NCI-H1092 (cell line): Measurements from ENCODE around the gene MMP24.
"Not testable (repeated sequence)": the region's sequence is repeated elsewhere in the genome, so short reads cannot be mapped to it uniquely, and the experiment has no call there.

ENCODE experiments used
- DNase-seq: peaks from one replicate; lab custom pipeline; 2025; lab: John Stamatoyannopoulos, UW

Gene MMP24

DNA sequence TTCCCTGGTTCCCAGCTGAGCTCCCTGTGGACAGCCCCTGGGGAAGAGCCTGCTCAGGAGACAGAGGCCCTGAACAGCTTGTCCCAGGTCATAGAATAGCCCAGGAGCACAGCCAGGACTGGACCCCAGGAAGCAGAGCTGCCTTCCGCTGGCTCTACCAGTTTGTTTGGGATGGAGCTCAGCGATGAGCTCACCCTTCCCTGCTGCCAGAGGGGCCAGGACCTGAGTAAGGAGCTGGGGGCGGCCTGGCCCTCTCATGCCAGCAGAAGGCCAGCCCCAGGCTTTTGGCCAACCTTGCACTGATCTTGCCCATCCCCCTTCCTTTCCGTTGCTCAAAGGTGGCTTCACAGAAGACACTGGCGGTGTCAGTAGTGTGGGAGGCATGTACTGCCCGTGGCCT is 33.9 kb downstream of the MMP24 start:
- DNase-seq: no peak

GRCh38 chr20:35262321-35262720 is 35.8 kb downstream of the MMP24 start:
- DNase-seq: not testable (repeated sequence)

- DNase-seq: not testable (repeated sequence)
Measured at GRCh38 chr20:35262731-35263531, 36.4 kb downstream of the MMP24 start.

DNA sequence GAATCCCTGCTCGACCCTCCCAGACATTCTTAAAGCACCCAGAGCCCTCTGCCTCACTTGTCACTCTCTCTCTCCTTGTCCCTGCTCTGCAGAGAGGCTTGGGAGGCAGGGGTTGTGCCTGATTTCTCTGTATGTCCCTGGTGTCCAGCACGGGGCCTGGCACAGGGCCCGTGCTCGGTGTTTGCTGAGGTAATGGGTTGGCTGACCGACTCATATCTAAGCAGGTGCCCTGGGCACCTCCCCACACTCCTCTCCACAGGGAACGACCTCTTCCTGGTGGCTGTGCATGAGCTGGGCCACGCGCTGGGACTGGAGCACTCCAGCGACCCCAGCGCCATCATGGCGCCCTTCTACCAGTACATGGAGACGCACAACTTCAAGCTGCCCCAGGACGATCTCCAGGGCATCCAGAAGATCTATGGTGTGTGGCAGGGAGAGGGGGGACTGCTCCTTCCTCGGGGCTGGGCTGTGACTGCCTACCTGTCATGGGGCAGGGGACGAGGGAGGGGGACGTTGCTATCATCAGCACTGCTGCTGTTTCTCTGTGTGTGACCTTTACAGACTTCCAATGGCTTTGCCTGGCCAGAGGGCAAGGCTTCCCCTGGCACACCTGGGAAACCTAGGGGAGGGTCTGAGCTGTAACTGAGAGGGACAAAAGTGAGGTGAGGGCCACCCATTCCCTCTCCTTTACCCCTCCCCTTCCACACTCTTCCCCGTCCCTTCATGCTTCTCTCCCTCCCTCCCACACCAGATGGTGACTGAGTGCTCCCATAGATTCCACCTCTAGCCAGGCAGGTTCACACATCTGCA is 37.2 kb downstream of the MMP24 start:
- DNase-seq: no peak

- no peak for DNase-seq
Measured at GRCh38 chr20:35264755-35265154, 38.3 kb downstream of the MMP24 start.

- DNase-seq: no peak
Measured at GRCh38 chr20:35267092-35267491, 40.6 kb downstream of the MMP24 start.

DNA sequence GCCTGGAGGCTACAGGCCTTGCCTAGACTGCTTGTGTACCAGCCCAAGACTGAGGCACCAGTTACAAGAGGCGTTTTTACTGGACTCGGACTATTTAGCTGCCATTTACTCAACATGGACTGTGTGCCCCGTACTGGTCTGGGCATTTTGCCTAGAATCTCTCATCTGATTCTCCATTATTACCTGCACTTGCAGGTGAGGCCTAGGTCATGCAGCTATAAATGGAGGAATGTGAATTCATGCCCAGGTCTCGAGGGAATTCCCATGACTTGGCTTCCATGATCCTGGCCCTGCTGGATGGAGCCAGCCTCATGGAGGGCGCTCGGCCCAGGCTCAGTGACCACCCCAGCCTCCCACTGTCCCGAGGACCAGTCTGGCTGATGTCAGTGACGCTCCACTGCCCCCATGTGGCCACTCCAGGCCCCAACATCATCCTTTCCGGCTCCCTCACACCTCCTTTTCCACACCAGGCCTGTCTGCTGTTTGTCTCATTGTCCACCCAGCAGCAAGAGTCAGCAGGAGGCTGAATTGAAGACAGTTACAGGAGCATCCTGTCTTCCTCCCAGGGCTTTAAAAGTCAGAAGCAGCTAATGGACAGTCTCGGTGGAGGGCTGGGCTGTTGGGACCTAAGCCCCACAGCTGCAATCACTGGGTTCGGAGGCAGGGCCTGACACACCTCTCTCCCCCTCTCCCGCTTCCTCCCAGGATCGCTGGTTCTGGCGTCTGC is 42.7 kb downstream of the MMP24 start:
- DNase-seq: no peak

DNA sequence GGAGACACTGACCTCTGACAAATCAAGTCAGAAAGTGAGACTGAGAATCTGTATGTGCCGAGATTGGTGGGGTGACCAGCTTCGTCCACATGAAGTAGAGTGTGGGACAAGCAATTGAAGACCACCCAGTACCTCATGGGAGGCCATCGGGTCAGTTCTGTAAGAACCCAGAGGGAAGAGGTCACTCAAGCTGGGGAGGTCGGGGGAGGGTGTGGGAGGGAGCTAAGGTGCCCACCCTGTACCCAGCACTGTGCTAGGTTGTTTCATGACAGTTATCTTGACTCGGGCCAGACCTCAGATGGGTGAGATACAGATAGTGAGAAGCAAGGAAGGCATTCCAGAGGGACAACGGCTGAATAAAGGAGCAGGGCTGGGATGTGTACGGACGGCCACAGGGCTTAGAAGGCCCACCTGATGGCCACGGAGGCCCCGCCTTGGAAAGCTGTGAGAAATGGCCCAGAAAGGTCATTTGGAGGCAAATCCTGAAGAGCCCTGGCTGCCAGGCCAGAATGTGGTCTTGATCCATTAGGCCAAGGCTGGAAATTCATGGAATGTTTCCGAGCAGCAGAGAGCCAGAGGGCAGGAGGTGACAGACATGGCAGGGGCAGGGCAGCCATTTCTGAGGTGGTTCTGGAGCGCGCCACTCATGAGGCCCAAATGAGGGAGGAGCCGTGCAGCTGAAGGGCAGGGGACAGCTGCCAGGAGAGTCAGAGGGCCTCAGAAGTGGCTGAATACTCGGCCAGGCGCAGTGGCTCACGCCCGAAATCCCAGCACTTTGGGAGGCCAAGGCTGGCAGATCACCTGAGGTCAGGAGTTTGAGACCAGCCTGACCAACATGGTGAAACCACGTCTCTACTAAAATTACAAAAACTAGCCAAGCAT is 43.8 kb downstream of the MMP24 start:
- DNase-seq: no peak

- DNase-seq: no peak
Measured at GRCh38 chr20:35271073-35271882, 44.8 kb downstream of the MMP24 start.

DNA sequence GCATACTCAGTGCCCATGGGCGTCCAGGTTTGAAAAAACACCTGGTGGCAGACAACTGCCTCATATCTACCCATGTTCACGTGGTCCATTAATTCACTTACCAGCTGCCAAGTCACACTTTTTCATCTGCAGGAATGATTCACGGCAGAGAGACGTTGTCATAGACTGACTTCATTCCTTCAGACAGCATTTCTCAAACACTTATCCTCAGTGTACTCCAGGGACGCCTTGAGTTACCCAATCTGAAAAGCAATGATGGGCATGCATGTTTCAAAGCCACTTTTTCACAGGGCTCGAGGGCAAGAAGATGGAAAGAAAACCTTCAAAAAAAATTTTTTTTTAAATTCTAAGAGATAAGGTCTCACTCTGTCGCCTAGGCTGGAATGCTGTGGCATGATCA is 45.4 kb downstream of the MMP24 start:
- no peak for DNase-seq

GRCh38 chr20:35273449-35274171 is 47.1 kb downstream of the MMP24 start:
- no peak for DNase-seq

DNA sequence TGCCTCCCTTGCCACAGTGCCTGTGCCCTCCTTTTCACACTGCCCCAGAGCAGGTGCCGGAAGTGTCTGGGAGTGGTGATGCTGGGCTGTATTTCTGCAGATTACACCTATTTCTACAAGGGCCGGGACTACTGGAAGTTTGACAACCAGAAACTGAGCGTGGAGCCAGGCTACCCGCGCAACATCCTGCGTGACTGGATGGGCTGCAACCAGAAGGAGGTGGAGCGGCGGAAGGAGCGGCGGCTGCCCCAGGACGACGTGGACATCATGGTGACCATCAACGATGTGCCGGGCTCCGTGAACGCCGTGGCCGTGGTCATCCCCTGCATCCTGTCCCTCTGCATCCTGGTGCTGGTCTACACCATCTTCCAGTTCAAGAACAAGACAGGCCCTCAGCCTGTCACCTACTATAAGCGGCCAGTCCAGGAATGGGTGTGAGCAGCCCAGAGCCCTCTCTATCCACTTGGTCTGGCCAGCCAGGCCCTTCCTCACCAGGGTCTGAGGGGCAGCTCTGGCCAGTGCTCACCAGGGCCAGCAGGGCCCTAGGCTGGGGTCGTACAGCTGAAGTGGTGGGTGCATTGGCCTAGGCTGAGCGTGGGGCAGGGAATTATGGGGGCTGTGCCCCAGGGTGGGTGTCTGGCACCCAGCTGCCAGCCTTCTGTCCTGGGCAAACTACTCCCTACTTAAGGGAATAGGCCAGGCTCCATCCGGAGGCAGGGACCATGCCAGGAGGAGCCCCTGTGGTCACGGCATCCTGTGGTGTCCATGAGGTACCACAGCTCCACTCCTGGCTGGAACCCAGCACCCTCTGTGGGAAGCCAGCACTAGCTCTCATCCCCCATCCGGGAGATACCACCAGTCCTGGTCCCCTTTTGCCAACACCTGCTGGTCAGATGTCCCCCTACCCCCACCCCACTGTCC is 47.9 kb downstream of the MMP24 start:
- DNase-seq: no peak

GRCh38 chr20:35275741-35276251 is 49.3 kb downstream of the MMP24 start:
- DNase-seq: no peak

DNA sequence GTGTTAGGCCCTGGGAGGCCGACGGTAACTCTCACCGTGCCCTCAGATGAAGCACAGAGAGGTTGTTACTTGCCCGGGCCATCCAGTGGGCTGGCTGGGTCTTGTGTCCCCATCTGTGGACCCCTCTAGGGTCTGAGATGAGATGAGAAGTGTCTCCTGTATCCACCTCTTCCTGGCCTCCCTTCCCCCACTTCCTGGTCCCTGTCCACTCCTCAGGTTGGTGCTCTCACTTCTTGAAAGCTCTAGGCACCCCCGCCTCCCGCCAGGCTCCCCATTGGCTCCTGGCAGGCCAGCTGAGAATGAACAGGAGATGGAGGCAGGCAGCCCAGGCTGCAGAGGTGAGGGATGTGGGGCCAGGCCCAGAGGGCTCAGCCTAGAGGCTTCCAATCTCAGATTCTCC is 49.9 kb downstream of the MMP24 start:
- no peak for DNase-seq

DNA sequence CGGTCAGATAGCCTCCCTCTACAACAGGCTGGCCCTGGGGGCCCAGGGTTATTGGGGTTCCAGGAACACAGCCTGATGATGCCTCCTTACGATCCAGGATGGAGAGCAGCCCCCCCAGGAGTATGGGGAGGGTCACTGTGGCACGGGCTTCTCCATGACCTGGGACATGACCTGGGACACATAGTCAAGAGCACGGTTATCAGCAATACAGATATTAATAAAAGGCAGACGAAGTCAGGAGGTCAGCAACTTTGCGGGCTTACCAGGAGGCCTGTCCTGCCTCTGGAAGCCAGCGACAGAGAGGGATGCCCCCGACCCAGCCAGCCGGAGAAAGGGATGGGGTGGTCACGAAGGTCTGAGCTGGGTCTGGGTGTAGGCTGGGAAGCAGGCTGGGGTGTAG is 50.6 kb downstream of the MMP24 start:
- no peak for DNase-seq

GRCh38 chr20:35277531-35278395 is 51.3 kb downstream of the MMP24 start, which contains the start of gene MMP24OS:
Gene MMP24OS, minus strand, starts transcription at chr20:35278122. Its CDS starts 193 bp downstream, at chr20:35277929.
- peak; percentile 83 for DNase-seq

GRCh38 chr20:35279040-35279439 is 52.5 kb downstream of the MMP24 start:
- DNase-seq: no peak
